Activated CD4-positive, alpha-beta memory T cell treated with anti-CD3 and anti-CD28 coated beads for 36 hours (primary cell): ENCODE results near the gene KRT4. TPM values are rescaled to one million over a fixed set of nuclear protein-coding genes. Genes with fewer than 3 reads are reported as not detected.
"Not testable (repeated sequence)": the region's sequence is repeated elsewhere in the genome, so short reads cannot be mapped to it uniquely, and the experiment has no call there.

Source experiments
- CTCF ChIA-PET: fragments of 350-600 bp; sonication (Branson Sonifier 250); formaldehyde crosslinking; loops from one replicate; lab custom pipeline; 2021; ENCODE audit warnings: antibody characterized with exemption, inconsistent platforms; lab: Charles Lee
- POLR2A ChIA-PET: fragments of 350-600 bp; sonication (Branson Sonifier 250); formaldehyde crosslinking; loops from one replicate; lab custom pipeline; 2021; ENCODE audit warnings: antibody characterized with exemption; lab: Charles Lee
- DNase-seq: peaks from one replicate; pipeline ENCODE4 v3.0.0-alpha.2; 2020
- H3K27ac Mint-ChIP-seq: one replicate; pipeline ENCODE4 v1.8.0; 2021; ENCODE audit warnings: mixed read lengths
- H3K27me3 Mint-ChIP-seq: one replicate; pipeline ENCODE4 v1.8.0; 2021; ENCODE audit warnings: mixed read lengths
- H3K36me3 Mint-ChIP-seq: one replicate; pipeline ENCODE4 v1.8.0; 2021; ENCODE audit warnings: mixed read lengths
- H3K4me1 Mint-ChIP-seq: one replicate; pipeline ENCODE4 v1.8.0; 2021; ENCODE audit warnings: low read depth, mixed read lengths
- H3K4me3 Mint-ChIP-seq: one replicate; pipeline ENCODE4 v1.8.0; 2021; ENCODE audit warnings: mild to moderate bottlenecking, mixed read lengths
- H3K9me3 Mint-ChIP-seq: one replicate; pipeline ENCODE4 v1.8.0; 2021; ENCODE audit warnings: mixed read lengths
- intact Hi-C: fragments of 100-400 bp; cut with micrococcal nuclease; formaldehyde crosslinking; loops from one replicate; pipeline ENCODE4 v1.15.1; 2023
- total RNA-seq, 2 experiments: library from RNA; stranded (reverse); gene quantifications; one replicate each; pipeline ENCODE4 v1.2.3, GENCODE V29; 2021

Gene KRT4
- total RNA-seq, 2 experiments from 2014 or later, result not detected

DNA sequence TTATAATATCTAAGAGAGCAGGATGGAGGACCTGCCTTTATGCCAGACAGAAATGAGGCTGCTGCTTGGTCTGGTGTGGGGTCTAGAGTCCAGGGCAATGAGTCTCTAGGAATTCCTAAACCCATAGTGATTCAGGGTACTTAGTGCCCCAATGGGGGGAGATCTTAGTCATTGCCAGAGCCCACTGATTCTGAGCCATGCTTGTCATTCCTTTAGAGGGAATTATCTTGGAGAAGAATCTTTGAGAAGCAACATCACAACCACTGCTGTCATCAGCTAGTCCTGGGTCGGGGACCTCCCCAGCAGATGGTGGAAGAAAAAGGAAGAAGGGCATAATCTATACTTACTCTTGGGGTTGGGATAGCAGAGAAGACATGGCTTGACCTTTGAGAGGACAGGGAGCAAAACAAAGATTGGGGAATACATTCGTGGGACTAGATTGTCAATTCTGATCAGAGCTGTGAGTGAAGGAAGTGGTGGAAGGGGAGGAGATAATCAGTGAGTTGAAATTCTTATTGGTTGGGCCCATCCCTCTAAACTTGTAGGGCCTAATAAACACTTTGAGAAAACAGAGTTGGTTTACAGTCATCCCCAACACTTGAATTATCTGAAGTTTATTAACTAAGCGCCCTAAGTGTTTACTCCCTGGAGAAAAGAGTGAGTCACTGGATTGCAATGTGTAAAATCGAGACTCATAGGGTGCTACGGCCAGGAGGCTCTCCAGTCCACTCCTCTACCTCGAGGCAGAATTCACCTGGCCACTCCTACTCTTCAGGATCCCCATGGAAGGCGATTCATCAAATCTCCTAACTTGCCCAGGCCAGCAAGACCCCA is 15.0 kb downstream of the KRT4 start:
- POLR2A ChIA-PET, result no interaction called here
- no peaks in the 10 kb centered on the region for H3K36me3 Mint-ChIP-seq
- CTCF ChIA-PET, result interaction anchor here (1.1 kb wide), 1 partner anchor 81 kb away, joined by 3 read pairs; no protein-coding TSS in a partner anchor
- no peak overlapping the region for H3K27ac Mint-ChIP-seq
- H3K27me3 Mint-ChIP-seq, result no peaks in the 10 kb centered on the region
- H3K9me3 Mint-ChIP-seq, result no peaks in the 10 kb centered on the region
- H3K4me1 Mint-ChIP-seq, result no peaks in the 10 kb centered on the region
- intact Hi-C loops, result no loop called here
- no peak for DNase-seq
- H3K4me3 Mint-ChIP-seq, result no peak overlapping the region

DNA sequence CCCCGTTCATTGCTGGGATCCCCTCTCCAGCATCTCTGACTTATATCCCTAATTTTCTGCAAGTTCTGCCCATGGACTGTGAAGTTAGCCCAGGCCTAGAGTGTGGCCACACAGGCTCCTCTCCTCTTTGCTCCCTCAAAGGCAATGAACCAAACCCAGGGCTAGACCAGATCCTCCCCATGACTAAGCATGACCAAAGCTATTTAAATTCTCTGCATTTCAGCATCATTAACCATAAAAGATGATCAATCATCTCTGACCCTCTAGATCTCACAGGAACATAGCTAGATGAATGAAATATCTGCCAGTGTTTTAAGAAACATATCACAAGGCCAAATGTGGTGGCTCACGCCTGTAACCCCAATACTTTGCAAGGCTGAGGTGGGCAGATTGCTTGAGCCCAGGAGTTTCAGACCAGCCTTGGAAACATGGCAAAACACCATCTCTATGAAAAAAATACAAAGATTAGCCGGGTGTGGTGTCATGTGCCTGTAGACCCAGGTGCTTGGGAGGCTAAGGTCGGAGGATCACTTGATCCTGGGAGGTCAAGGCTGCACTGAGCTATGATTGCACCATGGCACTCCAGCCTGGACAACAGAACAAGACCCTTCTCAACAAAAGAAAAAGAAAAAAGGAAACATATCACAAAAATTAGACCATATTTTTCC is 15.8 kb downstream of the KRT4 start:
- ChIA-PET POLR2A (no interaction called here), CTCF (interaction anchor here (1.1 kb wide), 1 partner anchor 82 kb away, joined by 3 read pairs; no protein-coding TSS in a partner anchor)
- intact Hi-C loops, result no loop called here
- Mint-ChIP-seq H3K4me1 (no peaks in the 10 kb centered on the region), H3K9me3 (no peaks in the 10 kb centered on the region), H3K27ac (no peak overlapping the region), H3K4me3 (no peak overlapping the region), H3K27me3 (no peaks in the 10 kb centered on the region), H3K36me3 (no peaks in the 10 kb centered on the region)
- DNase-seq, result no peak

DNA sequence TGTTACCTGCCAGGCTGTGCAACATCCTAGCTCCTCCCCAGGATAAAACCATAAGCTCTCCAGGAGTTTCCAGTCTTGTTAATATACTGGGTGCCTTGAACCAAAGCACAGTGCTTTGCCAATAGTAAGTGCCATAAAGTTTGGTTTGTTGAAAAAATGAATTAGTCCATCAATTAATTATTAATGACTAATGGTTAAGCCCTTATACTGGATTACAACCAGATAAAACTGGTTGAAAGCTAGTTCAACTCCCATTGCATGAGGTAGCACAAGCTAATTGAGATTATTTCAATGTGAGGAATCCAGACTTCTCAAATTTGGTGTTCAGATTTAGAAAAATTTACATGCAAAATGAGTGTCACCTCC is 16.4 kb downstream of the KRT4 start:
- ChIA-PET POLR2A (no interaction called here), CTCF (interaction anchor here (1.1 kb wide), 1 partner anchor 83 kb away, joined by 3 read pairs; no protein-coding TSS in a partner anchor)
- DNase-seq, result no peak
- no peaks in the 10 kb centered on the region for H3K36me3 Mint-ChIP-seq
- no peak overlapping the region for H3K27ac Mint-ChIP-seq
- H3K27me3 Mint-ChIP-seq, result no peaks in the 10 kb centered on the region
- H3K9me3 Mint-ChIP-seq, result no peaks in the 10 kb centered on the region
- H3K4me1 Mint-ChIP-seq, result no peaks in the 10 kb centered on the region
- intact Hi-C loops, result no loop called here
- H3K4me3 Mint-ChIP-seq, result no peak overlapping the region

DNA sequence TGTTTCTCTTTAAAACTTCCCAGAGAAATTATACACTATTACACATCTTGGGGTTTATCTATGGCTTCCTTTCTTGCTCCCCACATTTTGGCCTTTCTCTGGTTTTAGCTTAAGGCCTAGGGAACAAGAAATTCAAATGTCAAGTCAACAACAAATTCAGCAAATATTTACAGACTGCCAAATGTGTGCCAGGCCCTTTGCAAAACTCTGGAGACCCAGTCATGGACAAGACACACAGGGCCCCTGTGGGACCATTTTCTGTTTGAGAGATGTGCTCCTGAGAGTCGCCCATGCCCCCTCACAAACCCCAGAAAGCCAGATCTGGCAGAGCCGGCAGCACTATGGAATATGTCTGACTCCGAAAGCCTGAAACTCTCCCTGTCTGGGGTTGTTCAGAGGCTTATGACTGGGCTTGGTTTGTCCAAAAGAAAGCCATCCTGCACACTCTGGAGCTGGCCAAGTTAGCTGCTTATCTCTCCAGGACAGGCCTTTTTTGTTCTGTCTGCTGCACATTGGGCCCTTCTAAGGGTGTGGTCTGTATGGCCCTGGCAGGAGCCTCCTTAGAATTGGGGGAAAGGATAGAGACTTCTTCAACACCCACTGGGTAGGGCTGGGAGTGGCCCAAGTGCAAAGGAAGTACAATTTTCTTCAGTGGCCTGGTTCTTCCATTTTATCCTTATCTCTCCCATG is 16.9 kb downstream of the KRT4 start:
- intact Hi-C loops, result no loop called here
- H3K27me3 Mint-ChIP-seq, result no peaks in the 10 kb centered on the region

DNA sequence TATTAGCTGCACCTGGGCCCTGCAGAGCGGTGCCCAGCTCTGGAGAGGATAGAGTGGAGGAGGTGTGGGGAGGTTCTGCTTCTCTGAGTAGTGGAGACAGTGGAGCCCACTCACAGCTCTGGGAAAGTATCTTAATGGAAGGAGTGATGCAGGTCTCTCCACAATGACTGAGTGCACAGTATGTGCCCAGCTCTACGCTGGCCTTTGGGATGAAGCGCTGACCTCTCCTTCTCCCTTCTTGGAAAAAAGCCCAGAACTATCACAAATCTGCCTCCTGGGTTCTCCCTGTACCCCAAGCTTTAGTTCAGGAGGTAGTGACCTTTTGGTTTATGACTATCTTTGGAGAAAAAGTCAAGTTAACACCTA is 17.5 kb downstream of the KRT4 start:
- no peaks in the 10 kb centered on the region for H3K36me3 Mint-ChIP-seq
- H3K4me1 Mint-ChIP-seq, result no peaks in the 10 kb centered on the region
- H3K27ac Mint-ChIP-seq, result no peak overlapping the region
- intact Hi-C loops, result no loop called here
- H3K9me3 Mint-ChIP-seq, result no peaks in the 10 kb centered on the region
- ChIA-PET POLR2A (no interaction called here), CTCF (no interaction called here)
- no peak overlapping the region for H3K4me3 Mint-ChIP-seq
- H3K27me3 Mint-ChIP-seq, result peaks cover 4% of the 10 kb centered on the region
- no peak for DNase-seq

More for the DNA sequence above, 16.9 kb downstream of the KRT4 start:
- DNase-seq, result no peak
- no peaks in the 10 kb centered on the region for H3K36me3 Mint-ChIP-seq
- H3K27ac Mint-ChIP-seq, result no peak overlapping the region
- ChIA-PET CTCF (no interaction called here), POLR2A (no interaction called here)
- H3K4me3 Mint-ChIP-seq, result no peak overlapping the region
- no peaks in the 10 kb centered on the region for H3K4me1 Mint-ChIP-seq
- H3K9me3 Mint-ChIP-seq, result no peaks in the 10 kb centered on the region

DNA sequence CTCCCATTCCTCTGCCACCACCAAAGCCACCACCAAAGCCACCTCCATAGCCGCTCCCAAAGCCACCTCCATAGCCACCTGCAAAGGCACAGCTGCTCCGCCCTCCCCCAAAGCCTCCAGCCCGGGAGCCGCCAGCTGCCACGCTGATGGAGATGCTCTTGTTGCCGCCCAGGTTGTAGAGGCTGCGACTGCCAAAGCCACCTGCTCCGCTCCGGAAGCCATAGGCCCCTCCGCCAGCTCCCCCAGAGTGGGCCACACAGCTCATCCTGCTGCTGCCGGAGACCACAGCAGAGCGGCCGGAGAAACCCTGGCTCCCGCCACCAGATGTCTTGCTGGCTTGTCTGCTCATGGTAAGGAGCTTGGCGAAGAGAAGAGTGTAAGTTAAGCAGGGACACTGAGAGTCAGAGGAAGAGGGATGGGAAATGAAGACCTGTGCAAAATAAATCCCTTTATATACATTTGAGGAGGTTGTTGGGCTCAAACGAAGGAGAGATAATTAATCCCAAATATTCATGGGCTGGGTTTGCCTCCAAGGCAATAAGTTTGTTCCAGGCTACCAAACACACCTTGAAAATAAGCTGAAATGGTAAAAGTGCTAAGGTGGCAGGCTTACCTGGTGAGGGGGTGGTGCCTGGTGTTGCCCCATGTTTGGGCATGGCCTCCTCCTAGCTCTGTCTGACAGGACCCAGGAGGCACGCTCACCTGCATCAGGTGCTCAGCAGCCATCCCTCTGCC is 18.1 kb downstream of the KRT4 start, which contains the start of gene KRT3:
Gene KRT3, minus strand, starts transcription at position 424 of the 735 bp plus-strand sequence. Its CDS starts 75 bp downstream, at position 349.
- ChIA-PET POLR2A (no interaction called here), CTCF (no interaction called here)
- no peaks in the 10 kb centered on the region for H3K36me3 Mint-ChIP-seq
- H3K4me1 Mint-ChIP-seq, result no peaks in the 10 kb centered on the region
- H3K27me3 Mint-ChIP-seq, result peaks cover 4% of the 10 kb centered on the region
- no peaks in the 10 kb centered on the region for H3K9me3 Mint-ChIP-seq
- intact Hi-C loops, result no loop called here
- no peak within 1 kb of the TSS for H3K27ac Mint-ChIP-seq
- H3K4me3 Mint-ChIP-seq, result no peak within 1 kb of the TSS
- no peak for DNase-seq

DNA sequence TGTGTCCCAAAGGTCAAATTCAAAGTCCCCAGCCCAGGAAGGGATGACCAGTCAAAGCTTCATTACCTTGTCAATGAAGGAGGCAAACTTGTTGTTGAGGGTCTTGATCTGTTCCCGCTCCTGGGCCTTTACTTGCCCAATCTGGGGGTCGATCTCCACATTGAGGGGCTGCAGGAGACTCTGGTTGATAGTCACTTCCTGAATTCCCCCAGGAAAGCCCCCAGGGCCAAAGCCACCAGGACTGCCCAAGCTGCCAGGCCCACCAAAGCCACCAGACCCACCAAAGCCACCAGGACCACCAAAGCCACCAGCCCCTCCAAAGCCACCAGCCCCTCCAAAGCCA is 18.6 kb downstream of the KRT4 start:
- H3K9me3 Mint-ChIP-seq, H3K4me3 Mint-ChIP-seq, H3K27ac Mint-ChIP-seq, intact Hi-C loops, DNase-seq, POLR2A ChIA-PET, H3K4me1 Mint-ChIP-seq, H3K36me3 Mint-ChIP-seq, H3K27me3 Mint-ChIP-seq: not testable (repeated sequence)
- CTCF ChIA-PET, result interaction anchor here (1.2 kb wide), 1 partner anchor 84 kb away, joined by 3 read pairs; no protein-coding TSS in a partner anchor

DNA sequence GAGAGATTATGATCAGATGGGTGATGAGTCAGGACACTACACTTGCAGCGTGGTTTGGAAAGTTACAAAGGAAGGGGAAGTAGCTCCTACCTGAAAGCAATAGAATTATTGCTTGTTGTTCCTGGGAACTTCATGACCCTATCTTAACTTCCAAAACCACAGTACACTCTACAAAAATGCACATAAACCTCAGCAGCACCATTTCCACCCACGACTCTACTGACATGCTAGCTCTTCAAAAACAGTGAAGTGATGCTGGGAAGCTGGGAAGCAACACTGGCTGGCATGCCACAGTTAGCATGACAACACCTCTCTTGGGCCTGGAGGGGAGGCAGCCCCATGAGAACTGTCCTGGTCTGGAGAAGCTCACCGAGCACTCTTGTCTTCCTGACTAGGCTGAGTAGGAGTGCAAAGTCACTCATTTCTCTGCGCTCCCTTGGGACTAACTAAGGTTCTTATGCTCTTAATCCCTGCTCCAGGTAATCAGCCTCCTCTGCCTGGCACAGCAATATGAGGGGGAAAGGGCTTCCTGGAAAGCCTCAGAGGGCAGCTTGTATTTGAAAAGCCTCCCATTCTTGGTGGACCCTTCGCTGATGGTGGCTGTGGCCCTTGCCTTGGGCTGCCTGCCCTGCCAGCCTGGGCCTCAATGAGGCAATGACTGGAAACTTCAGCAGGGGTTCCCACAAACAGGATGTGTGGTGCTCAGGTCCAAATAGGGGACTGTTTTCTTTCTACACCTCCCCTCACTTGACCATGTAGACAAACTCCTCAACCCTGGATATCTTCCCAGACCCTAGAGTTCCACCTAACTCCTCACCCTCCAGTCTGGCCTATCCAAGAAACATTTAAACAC is 19.2 kb downstream of the KRT4 start:
- DNase-seq, result no peak
- Mint-ChIP-seq H3K27ac (no peak overlapping the region), H3K9me3 (no peaks in the 10 kb centered on the region), H3K4me3 (no peak overlapping the region), H3K27me3 (peaks cover 12% of the 10 kb centered on the region), H3K36me3 (no peaks in the 10 kb centered on the region), H3K4me1 (peaks cover 3% of the 10 kb centered on the region)
- intact Hi-C loops, result no loop called here
- CTCF ChIA-PET, result interaction anchor here (1.2 kb wide), 1 partner anchor 85 kb away, joined by 3 read pairs; no protein-coding TSS in a partner anchor
- POLR2A ChIA-PET, result no interaction called here

DNA sequence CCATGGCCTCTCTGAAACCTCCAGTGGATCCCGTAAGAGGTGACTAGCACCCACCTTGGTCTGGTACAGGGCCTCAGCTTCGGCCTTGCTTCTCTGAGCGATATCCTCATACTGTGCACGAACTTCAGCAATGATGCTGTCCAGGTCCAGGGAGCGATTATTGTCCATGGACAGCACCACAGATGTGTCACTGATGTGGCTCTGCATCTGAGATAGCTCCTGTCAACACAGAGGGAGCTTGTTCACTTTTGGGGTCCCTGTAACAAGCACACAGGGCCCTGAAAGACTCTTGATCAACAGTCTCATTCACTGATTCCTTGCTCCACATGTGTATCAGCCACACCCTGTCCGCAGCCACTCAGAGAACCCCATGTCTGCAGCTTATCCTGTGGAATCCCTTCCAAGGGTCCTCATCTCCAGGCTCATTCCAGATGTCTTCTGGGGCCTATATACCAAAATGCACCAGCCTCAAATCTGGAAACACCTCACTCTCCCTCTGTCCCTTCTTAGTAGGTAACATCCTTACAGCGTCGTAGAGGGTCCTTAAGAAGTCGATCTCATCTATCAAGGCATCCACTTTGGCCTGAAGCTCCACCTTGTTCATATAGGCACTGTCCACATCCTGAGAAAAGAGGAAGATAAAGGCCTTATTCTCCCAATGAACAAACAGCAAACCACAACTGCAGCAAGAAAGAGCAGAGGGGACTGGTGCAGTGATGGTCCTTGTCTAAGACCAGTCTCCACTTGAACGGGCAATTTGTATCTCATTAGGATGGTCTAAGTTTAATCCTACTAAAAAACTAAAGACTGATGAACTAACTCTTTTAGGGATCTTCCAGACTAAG is 21.5 kb downstream of the KRT4 start:
- intact Hi-C loops, result no loop called here
- ChIA-PET POLR2A (no interaction called here), CTCF (no interaction called here)
- peaks cover 3% of the 10 kb centered on the region for H3K4me1 Mint-ChIP-seq
- H3K9me3 Mint-ChIP-seq, result no peaks in the 10 kb centered on the region
- no peak overlapping the region for H3K27ac Mint-ChIP-seq
- no peaks in the 10 kb centered on the region for H3K36me3 Mint-ChIP-seq
- no peak for DNase-seq
- H3K27me3 Mint-ChIP-seq, result peaks cover 21% of the 10 kb centered on the region
- H3K4me3 Mint-ChIP-seq, result no peak overlapping the region

DNA sequence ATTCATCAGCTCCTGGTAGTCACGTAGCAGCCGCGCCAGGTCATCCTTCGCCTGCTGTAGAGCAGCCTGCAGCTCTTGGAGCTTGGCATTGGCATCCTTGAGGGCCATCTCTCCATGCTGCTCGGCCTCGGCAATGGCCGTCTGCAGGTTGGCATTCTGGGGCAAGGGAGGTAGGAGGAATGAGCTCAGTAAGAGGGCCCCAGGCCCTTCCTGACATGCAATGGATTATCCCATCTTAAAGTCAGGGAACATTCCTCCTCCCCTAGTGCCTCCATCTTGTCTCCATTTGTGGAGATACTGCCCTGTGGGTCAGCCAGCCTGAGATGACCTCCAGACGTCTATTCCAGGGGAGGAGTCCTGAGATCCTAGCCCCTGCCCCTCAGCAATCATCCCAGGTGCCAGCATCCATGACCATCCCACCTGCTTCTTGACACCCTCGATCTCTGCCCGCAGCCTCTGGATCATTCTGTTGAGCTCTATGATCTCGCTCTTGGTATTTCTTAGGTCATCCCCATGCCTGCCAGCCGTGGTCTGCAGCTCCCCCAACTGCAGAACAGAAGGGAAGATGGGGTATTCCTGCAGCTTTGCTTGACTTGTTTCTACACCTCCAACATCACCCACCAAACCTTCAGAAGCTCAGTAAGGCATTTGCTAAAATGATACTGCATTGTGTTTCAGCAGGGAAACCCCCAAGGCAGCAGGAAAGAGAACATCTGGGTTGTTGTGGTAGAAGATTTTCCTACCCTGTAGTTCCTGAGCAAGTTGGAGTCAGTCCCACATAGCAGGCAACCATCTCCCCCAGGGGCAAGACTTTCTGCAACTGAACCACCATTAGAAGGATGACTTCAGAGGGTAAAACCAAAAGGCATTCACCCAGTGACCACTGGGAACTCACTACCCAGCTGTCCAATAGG is 22.4 kb downstream of the KRT4 start:
- no peaks in the 10 kb centered on the region for H3K9me3 Mint-ChIP-seq
- no peak overlapping the region for H3K4me3 Mint-ChIP-seq
- DNase-seq, result no peak
- intact Hi-C loops, result no loop called here
- no peaks in the 10 kb centered on the region for H3K36me3 Mint-ChIP-seq
- POLR2A ChIA-PET, result no interaction called here
- H3K4me1 Mint-ChIP-seq, result peaks cover 3% of the 10 kb centered on the region
- peaks cover 21% of the 10 kb centered on the region for H3K27me3 Mint-ChIP-seq
- CTCF ChIA-PET, result no interaction called here
- H3K27ac Mint-ChIP-seq, result no peak overlapping the region
